DOHH2 (cell line): ENCODE results near the gene IRX4.

Source experiments
- EZH2phosphoT487 ChIP-seq: fragments of 200-600 bp; sonication (generic); IDR thresholded peaks from 2 replicates; pipeline ENCODE4 v1.6.1; 2017; ENCODE audit warnings: borderline replicate concordance, mild to moderate bottlenecking, antibody characterized with exemption, low read length, moderate library complexity, mixed read lengths
- TF ChIP-seq, protein P1 (sequence below): fragments of 200-600 bp; sonication (generic); IDR thresholded peaks from one replicate; pipeline ENCODE4 v1.5.1; 2014; ENCODE audit warnings: antibody characterized with exemption, mild to moderate bottlenecking, low read depth, low read length; ENCODE audit not compliant: poor library complexity, severe bottlenecking

GRCh38 chr5:1929108-1929991 lies 46.6 kb upstream of the IRX4 start:
- TF ChIP-seq, protein P1, sequence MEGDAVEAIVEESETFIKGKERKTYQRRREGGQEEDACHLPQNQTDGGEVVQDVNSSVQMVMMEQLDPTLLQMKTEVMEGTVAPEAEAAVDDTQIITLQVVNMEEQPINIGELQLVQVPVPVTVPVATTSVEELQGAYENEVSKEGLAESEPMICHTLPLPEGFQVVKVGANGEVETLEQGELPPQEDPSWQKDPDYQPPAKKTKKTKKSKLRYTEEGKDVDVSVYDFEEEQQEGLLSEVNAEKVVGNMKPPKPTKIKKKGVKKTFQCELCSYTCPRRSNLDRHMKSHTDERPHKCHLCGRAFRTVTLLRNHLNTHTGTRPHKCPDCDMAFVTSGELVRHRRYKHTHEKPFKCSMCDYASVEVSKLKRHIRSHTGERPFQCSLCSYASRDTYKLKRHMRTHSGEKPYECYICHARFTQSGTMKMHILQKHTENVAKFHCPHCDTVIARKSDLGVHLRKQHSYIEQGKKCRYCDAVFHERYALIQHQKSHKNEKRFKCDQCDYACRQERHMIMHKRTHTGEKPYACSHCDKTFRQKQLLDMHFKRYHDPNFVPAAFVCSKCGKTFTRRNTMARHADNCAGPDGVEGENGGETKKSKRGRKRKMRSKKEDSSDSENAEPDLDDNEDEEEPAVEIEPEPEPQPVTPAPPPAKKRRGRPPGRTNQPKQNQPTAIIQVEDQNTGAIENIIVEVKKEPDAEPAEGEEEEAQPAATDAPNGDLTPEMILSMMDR: no peak
- no peak for TF ChIP-seq EZH2phosphoT487
